A549 (cell line): Measurements from ENCODE around the gene PDE8A. TPM values are rescaled to one million over a fixed set of nuclear protein-coding genes. Genes with fewer than 3 reads are reported as not detected.

Experiments
- ATAC-seq, 2 experiments: fragments of 200-7000 bp in 1 of 2; fragments of >200 bp in 1 of 2; cut with Nextera tagmentation in 1 of 2; cut with Tn5 transposase in 1 of 2; 3 replicates each; pipeline versions ENCODE4 v1.8.0 to v1.9.1; 2018 to 2020; ENCODE audit warnings: mild to moderate bottlenecking in 1 of 2, moderate library complexity in 1 of 2
- CTCF ChIA-PET: fragments of 300-600 bp; sonication (Branson Sonifier 250); formaldehyde crosslinking; extraction: SDS; loops from one replicate; lab custom pipeline; 2021; ENCODE audit warnings: antibody characterized with exemption, inconsistent platforms; lab: Yijun Ruan, JAX
- POLR2A ChIA-PET: fragments of 350-600 bp; formaldehyde crosslinking; extraction: SDS; loops from one replicate; lab custom pipeline; 2021; ENCODE audit warnings: antibody characterized with exemption, inconsistent platforms; lab: Yijun Ruan, JAX
- DNase-seq, 2 experiments: peaks; one replicate each; pipeline versions ENCODE4 v3.0.0 to v3.0.0-alpha.2; 2011 to 2016; ENCODE audit warnings: low read depth in 1 of 2, low spot score in 1 of 2
- FAIRE-seq: peaks from 2 replicates; lab custom pipeline; 2011; peaks lifted over from hg19 to GRCh38; lab: Jason Lieb, UNC
- H3K27ac ChIP-seq, 2 experiments: fragments of >200 bp; sonication (Bioruptor Twin); formaldehyde crosslinking; 3 replicates each; pipeline ENCODE4 v1.5.1; 2016 to 2017
- H3K4me1 ChIP-seq: fragments of >200 bp; sonication (Bioruptor Twin); formaldehyde crosslinking; 3 replicates; pipeline ENCODE4 v1.6.1; 2016
- H3K4me2 ChIP-seq: fragments of >200 bp; sonication (Bioruptor Twin); formaldehyde crosslinking; 3 replicates; pipeline ENCODE4 v1.6.1; 2016
- H3K4me3 ChIP-seq: fragments of >200 bp; sonication (Bioruptor Twin); formaldehyde crosslinking; 3 replicates; pipeline ENCODE4 v1.5.1; 2016
- H3K9me3 ChIP-seq: fragments of >200 bp; sonication (Bioruptor Twin); formaldehyde crosslinking; 3 replicates; pipeline ENCODE4 v1.6.1; 2016
- BHLHE40 ChIP-seq: IDR thresholded peaks from 2 replicates; pipeline ENCODE4 v1.6.1; 2012; ENCODE audit warnings: low read depth, low read length, inconsistent platforms
- CBX2 ChIP-seq: fragments of 200-600 bp; sonication (generic); IDR thresholded peaks from 2 replicates; pipeline ENCODE4 v1.6.1; 2016; ENCODE audit warnings: low read depth, mild to moderate bottlenecking, borderline replicate concordance
- CBX8 ChIP-seq: fragments of 200-600 bp; sonication (generic); IDR thresholded peaks from 2 replicates; pipeline ENCODE4 v1.6.1; 2016
- CHD4 ChIP-seq: fragments of 200-600 bp; sonication (generic); IDR thresholded peaks from 2 replicates; pipeline ENCODE4 v1.6.1; 2016; ENCODE audit warnings: antibody characterized with exemption, mild to moderate bottlenecking, borderline replicate concordance
- FOSB ChIP-seq: fragments of 250-450 bp; sonication (Bioruptor Pico); IDR thresholded peaks from 2 replicates; pipeline ENCODE4 v1.5.0; 2020; ENCODE audit warnings: mild to moderate bottlenecking, moderate library complexity
- HES2 ChIP-seq: fragments of >200 bp; sonication (Bioruptor Twin); formaldehyde crosslinking; IDR thresholded peaks from 2 replicates; pipeline ENCODE4 v1.6.1; 2016
- HEYL ChIP-seq: fragments of 250-450 bp; sonication (Bioruptor Pico); IDR thresholded peaks from 2 replicates; pipeline ENCODE4 v1.8.0; 2021; ENCODE audit warnings: mild to moderate bottlenecking, moderate library complexity
- HOXB5 ChIP-seq: fragments of 250-450 bp; sonication (Bioruptor Pico); IDR thresholded peaks from 2 replicates; pipeline ENCODE4 v1.5.0; 2020; ENCODE audit warnings: mild to moderate bottlenecking, moderate library complexity
- KDM1A ChIP-seq: fragments of 200-600 bp; sonication (generic); IDR thresholded peaks from 2 replicates; pipeline ENCODE4 v1.6.1; 2016; ENCODE audit warnings: low read depth, mild to moderate bottlenecking
- NFE2L2 ChIP-seq: fragments of 150-350 bp; conservative IDR thresholded peaks from 2 replicates; pipeline ENCODE4 v1.6.1; 2014; ENCODE audit warnings: low read length
- PBX3 ChIP-seq: IDR thresholded peaks from 2 replicates; pipeline ENCODE4 v1.6.1; 2012
- PHF8 ChIP-seq: fragments of 200-600 bp; sonication (generic); IDR thresholded peaks from 2 replicates; pipeline ENCODE4 v1.6.1; 2016; ENCODE audit warnings: low read depth, mild to moderate bottlenecking, antibody characterized with exemption, moderate library complexity, borderline replicate concordance
- RCOR1 ChIP-seq: fragments of 150-350 bp; IDR thresholded peaks from 2 replicates; pipeline ENCODE4 v1.6.1; 2014; ENCODE audit warnings: antibody characterized with exemption, low read length, low read depth
- RFX5 ChIP-seq: fragments of 450-650 bp; IDR thresholded peaks from 2 replicates; pipeline ENCODE4 v1.7.1; 2014; ENCODE audit warnings: antibody characterized with exemption, mild to moderate bottlenecking, moderate library complexity
- RNF2 ChIP-seq: fragments of 200-600 bp; sonication (generic); IDR thresholded peaks from 2 replicates; pipeline ENCODE4 v1.6.1; 2016; ENCODE audit warnings: low read depth, mild to moderate bottlenecking, antibody characterized with exemption, moderate library complexity, borderline replicate concordance
- SMC3 ChIP-seq: fragments of >200 bp; sonication (Bioruptor Twin); formaldehyde crosslinking; IDR thresholded peaks from 3 replicates; pipeline ENCODE4 v1.6.1; 2018; ENCODE audit warnings: inconsistent platforms
- ZC3H11A ChIP-seq: fragments of 450-650 bp; IDR thresholded peaks from 2 replicates; pipeline ENCODE4 v1.6.1; 2014; ENCODE audit warnings: antibody characterized with exemption, mild to moderate bottlenecking
- ZNF302 ChIP-seq: fragments of 250-450 bp; sonication (Bioruptor Pico); IDR thresholded peaks from 2 replicates; pipeline ENCODE4 v1.9.0; 2021; ENCODE audit warnings: inconsistent platforms, mild to moderate bottlenecking, moderate library complexity
- ZSCAN20 ChIP-seq: fragments of 250-450 bp; sonication (Bioruptor Pico); IDR thresholded peaks from 2 replicates; pipeline ENCODE4 v1.8.0; 2022; ENCODE audit warnings: mild to moderate bottlenecking, moderate library complexity
- WGBS: methylation state at CpG from one replicate; pipeline ENCODE4 v1.1.6; 2017; ENCODE audit errors: missing lambda C conversion rate; 5-methylcytosine and 5-hydroxymethylcytosine counted together
- polyA plus RNA-seq, 4 experiments: library from polyadenylated mRNA; depleted of rRNA in 3 of 4; stranded (reverse); fragments of >200 nt; fragmentation: RNase III in 1 of 4; extraction: RNeasy Plus Mini Kit Qiagen cat#74134 plus additional on column Dnase treatment in 1 of 4; gene quantifications; 2 replicates in 3 of 4; 3 replicates in 1 of 4; pipeline ENCODE4 v1.2.3, GENCODE V29; 2011 to 2017
- TF ChIP-seq, protein P1 (sequence below): IDR thresholded peaks from 2 replicates; pipeline ENCODE4 v1.6.1; 2012; ENCODE audit warnings: low read depth, borderline replicate concordance
- TF ChIP-seq, protein P2 (sequence below): fragments of >200 bp; sonication (Bioruptor Twin); formaldehyde crosslinking; IDR thresholded peaks from 3 replicates; pipeline ENCODE4 v1.5.1; 2016
- TF ChIP-seq, protein P3 (sequence below): fragments of >200 bp; sonication (Bioruptor Twin); formaldehyde crosslinking; IDR thresholded peaks from 3 replicates; pipeline ENCODE4 v1.6.1; 2016

Gene PDE8A
- polyA plus RNA-seq, 2 of the 4 experiments (the other 2 are of a cell fraction), result 45.3 to 204 TPM

- TF ChIP-seq, protein P1, sequence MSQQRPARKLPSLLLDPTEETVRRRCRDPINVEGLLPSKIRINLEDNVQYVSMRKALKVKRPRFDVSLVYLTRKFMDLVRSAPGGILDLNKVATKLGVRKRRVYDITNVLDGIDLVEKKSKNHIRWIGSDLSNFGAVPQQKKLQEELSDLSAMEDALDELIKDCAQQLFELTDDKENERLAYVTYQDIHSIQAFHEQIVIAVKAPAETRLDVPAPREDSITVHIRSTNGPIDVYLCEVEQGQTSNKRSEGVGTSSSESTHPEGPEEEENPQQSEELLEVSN, result no peak
- TF ChIP-seq HES2 (no peak), PBX3 (no peak), KDM1A (no peak), HEYL (no peak), SMC3 (no peak), ZNF302 (CRISPR knock-in tag) (no peak), CHD4 (no peak), CBX8 (no peak), RCOR1 (no peak), PHF8 (no peak), RFX5 (no peak), HOXB5 (no peak), BHLHE40 (no peak), FOSB (CRISPR knock-in tag) (no peak), ZC3H11A (no peak), NFE2L2 (no peak), RNF2 (no peak)
- TF ChIP-seq, protein P2, sequence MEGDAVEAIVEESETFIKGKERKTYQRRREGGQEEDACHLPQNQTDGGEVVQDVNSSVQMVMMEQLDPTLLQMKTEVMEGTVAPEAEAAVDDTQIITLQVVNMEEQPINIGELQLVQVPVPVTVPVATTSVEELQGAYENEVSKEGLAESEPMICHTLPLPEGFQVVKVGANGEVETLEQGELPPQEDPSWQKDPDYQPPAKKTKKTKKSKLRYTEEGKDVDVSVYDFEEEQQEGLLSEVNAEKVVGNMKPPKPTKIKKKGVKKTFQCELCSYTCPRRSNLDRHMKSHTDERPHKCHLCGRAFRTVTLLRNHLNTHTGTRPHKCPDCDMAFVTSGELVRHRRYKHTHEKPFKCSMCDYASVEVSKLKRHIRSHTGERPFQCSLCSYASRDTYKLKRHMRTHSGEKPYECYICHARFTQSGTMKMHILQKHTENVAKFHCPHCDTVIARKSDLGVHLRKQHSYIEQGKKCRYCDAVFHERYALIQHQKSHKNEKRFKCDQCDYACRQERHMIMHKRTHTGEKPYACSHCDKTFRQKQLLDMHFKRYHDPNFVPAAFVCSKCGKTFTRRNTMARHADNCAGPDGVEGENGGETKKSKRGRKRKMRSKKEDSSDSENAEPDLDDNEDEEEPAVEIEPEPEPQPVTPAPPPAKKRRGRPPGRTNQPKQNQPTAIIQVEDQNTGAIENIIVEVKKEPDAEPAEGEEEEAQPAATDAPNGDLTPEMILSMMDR, result no peak
- TF ChIP-seq, protein P3, sequence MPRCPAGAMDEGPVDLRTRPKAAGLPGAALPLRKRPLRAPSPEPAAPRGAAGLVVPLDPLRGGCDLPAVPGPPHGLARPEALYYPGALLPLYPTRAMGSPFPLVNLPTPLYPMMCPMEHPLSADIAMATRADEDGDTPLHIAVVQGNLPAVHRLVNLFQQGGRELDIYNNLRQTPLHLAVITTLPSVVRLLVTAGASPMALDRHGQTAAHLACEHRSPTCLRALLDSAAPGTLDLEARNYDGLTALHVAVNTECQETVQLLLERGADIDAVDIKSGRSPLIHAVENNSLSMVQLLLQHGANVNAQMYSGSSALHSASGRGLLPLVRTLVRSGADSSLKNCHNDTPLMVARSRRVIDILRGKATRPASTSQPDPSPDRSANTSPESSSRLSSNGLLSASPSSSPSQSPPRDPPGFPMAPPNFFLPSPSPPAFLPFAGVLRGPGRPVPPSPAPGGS, result no peak
- Histone ChIP-seq H3K4me2 (no peak overlapping the region), H3K9me3 (no peaks in the 10 kb centered on the region), H3K4me3 (no peak overlapping the region), H3K27ac (peak overlapping the region in 1 of 2 experiments; percentile 24; a peak in 2 of 6 replicates), H3K4me1 (peaks cover 12% of the 10 kb centered on the region)
- 93% methylated on average over 5 of the region's 5 CpGs for WGBS
- ChIA-PET POLR2A (no interaction called here), CTCF (interaction anchor here (0.7 to 2.9 kb wide), 5 partner anchors 21 to 193 kb away, joined by 3 to 15 read pairs (median 3); no protein-coding TSS in a partner anchor)
- DNase-seq, result no peak
- ATAC-seq, result no peak
- no peak for FAIRE-seq
Observed at GRCh38 chr15:84975871-84976351, 5.7 kb upstream of the PDE8A start.

DNA sequence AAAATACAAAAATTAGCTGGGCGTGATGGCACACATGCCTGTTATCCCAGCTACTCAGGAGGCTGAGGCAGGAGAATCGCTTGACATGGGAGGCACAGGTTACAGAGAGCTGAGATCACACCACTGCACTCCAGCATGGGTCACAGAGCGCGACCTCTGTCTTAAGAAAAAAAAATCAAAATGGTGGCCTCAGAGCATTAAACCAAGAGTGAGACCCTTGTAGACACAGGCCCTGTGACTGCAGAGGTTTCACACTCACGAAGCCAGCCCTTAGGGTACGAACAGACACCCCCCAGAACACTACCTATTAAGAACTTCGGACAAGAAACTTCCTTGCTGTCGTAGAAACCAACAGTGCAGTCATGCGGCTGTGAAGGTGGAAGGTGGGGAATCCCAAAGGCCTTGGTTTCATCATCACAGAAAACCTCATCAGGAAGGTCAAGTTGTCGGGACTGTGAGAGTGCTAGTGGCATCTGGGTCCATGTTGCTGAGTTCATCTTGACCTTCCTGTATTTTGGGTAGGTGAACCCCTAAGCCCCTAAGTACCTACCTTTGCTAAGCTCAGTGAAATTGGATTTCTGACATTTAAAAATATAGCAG is 4.8 kb upstream of the PDE8A start:
- Histone ChIP-seq H3K27ac (no peak overlapping the region), H3K4me2 (no peak overlapping the region), H3K4me1 (peaks cover 12% of the 10 kb centered on the region), H3K4me3 (no peak overlapping the region), H3K9me3 (no peaks in the 10 kb centered on the region)
- ATAC-seq, result no peak
- DNase-seq, result no peak
- TF ChIP-seq, protein P3, result no peak
- TF ChIP-seq ZSCAN20 (CRISPR knock-in tag) (no peak), RNF2 (no peak), CBX2 (no peak)
- FAIRE-seq, result no peak
- POLR2A ChIA-PET, result no interaction called here
- 90% methylated on average over 10 of the region's 10 CpGs for WGBS
- CTCF ChIA-PET, result interaction anchor here (1.0 to 2.9 kb wide), 3 partner anchors 23 to 103 kb away, joined by 3 to 15 read pairs (median 5); no protein-coding TSS in a partner anchor
